ENCODE measurements around the gene HECTD4.

DNA sequence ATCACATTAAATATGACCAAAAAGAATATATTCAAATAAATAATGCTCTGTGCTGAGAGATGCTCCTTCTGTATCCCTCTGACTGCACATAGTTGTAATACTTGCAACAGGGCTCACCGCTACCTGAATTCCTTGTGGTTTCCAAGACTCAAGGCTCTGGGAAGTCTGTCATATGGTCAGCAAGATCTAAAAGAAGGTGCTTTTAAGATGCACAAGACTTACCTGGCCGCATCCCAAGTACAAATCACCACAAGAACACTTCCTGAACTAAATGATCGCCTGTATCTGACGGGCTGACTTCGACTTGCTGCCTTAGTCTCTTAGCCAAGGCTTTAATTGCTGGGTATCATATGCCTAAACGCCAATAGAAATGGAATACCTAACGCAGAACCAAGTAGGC is 67.2 kb downstream of the HECTD4 start:
- TF ChIP-seq YY1 (IDR thresholded peaks at IDR 0.05; ENCODE audit: insufficient read depth, insufficient read length) (no peak), SUZ12 (IDR thresholded peaks at IDR 0.05; ENCODE audit: extremely low read depth, insufficient read depth, insufficient read length) (no peak)

Data from NT2/D1 (cell line).